Adipose tissue (tissue), 3 donors: ENCODE measurements around the gene TMEM91. TPM values are rescaled to one million over a fixed set of nuclear protein-coding genes. Genes with fewer than 3 reads are reported as not detected.
"Not testable (repeated sequence)": the region's sequence is repeated elsewhere in the genome, so short reads cannot be mapped to it uniquely, and the experiment has no call there.

Source experiments
- H3K27ac ChIP-seq: one replicate; pipeline ENCODE4 v1.5.1; 2013; ENCODE audit warnings: low read depth, low read length
- WGBS, 3 donors: extraction: QIAGEN DNeasy Blood & Tissue Kit; methylation state at CpG; one replicate each; pipeline ENCODE4 v1.1.7; 2013; 5-methylcytosine and 5-hydroxymethylcytosine counted together
- polyA plus RNA-seq, 3 donors: library from polyadenylated mRNA; stranded (reverse); fragments of 200-250 nt; gene quantifications; one replicate each; pipeline ENCODE4 v1.2.3, GENCODE V29; 2013
- donor health status: healthy with polysubstance abuse.
- donor health status: Bipolar disorder and iron deficiency.
- donor health status: healthy.

TMEM91 gene
- polyA plus RNA-seq: 10 to 100 TPM; 10.2 to 24.2 (median 12.2) TPM

DNA sequence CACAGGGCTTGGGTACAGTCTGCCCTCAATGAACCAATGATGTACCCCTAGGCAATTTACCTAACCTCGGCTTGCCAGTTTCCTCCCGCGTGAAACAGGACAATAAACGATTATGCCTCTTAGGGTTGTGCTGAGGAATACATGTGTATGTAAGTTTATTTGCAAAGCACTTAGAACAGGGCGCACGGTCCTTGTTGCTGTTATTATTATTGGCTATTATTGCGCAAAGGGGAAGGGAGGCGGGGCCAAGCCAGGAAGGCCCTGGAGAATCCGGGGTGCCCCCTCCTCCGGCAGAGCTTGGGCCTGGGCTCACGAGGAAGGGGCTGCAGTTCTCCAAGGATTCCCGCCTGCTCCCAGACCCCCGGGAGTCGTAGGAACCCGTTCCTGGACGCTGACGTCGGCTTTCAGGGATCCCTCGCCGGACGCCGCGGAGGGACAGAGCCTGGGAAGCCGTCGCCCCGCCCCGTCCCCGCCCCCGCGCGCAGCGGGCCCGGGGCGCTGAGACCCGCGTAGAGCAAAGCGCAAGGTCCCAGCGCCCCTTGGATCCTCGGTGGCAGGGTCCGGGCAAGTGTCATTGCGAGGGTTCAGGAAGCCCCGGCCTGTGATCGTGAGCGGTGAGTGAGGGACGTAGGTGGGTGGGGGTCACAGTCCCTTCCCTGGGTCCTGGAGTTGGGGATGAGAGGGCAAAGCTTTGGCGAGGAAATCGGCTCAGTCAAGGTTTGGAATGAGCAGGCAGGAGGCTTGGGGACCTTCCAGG lies at the start of gene TMEM91:
Gene TMEM91, plus strand, starts transcription at position 293 of the 757 bp plus-strand sequence. CDS start 1,777 bp downstream, outside the sequence.
- 1 to 3% (median 3%) methylated on average over 45 to 47 of the region's 47 CpGs for WGBS, 3 donors
- H3K27ac ChIP-seq: peak within 1 kb of the TSS; percentile 6

DNA sequence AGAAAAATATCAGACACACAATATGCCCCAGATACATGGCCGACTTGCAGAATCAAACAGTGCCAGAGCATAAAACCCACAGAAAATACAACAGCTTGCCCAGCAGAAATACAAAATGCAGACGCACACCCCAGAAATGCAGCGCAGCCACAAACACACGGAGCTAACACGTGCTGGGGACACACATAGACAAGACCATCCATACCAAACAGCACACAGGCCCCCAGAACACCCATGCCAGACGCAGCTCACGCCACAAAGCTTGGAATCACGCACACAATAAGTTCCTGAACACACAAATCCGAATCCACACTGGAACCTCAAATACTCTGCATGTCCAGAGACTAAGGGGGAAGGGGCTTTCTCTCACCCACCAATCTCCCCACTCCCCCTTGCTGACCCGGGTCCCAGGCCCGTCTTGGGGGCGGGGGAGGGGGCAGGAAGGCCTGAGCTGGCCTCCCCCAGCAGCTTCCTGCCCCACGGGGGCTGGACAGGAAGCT lies 49.2 kb upstream of the TMEM91 start:
- 20 to 32% (median 27%) methylated on average over 12 to 13 of the region's 13 CpGs for WGBS, 3 donors
- H3K27ac ChIP-seq: no peak overlapping the region

DNA sequence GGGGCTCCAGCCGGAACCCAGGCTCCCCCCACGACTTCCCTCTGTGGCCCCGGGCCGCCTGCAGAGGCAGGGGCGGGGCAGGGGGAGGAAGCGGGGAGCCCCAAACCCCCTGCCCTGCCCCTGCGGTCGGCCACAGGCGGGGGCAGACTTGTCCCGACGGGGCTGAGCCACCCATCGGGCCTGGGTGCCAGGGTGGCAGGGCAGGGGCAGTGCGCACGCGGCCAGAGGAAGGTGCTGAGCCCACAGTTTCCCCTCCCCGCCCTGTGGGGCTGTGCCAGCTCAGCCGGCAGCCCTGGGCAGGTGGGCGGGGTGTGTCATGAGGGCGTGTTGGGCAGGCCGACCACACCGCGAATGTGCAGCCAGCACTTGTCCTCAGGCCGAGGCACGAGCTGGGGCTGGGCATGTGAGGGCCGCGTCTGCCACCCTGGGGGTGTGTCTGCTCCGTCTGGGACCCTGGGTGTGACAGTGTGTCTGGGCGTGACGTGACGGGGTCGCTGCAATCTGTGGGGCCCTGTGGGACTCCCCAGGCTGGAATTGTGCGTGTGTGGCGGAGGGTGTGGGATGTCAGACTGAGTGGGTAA lies 48.7 kb upstream of the TMEM91 start:
- no peak overlapping the region for H3K27ac ChIP-seq
- WGBS, 3 donors: 16 to 18% (median 16%) methylated on average over 30 to 33 of the region's 33 CpGs

DNA sequence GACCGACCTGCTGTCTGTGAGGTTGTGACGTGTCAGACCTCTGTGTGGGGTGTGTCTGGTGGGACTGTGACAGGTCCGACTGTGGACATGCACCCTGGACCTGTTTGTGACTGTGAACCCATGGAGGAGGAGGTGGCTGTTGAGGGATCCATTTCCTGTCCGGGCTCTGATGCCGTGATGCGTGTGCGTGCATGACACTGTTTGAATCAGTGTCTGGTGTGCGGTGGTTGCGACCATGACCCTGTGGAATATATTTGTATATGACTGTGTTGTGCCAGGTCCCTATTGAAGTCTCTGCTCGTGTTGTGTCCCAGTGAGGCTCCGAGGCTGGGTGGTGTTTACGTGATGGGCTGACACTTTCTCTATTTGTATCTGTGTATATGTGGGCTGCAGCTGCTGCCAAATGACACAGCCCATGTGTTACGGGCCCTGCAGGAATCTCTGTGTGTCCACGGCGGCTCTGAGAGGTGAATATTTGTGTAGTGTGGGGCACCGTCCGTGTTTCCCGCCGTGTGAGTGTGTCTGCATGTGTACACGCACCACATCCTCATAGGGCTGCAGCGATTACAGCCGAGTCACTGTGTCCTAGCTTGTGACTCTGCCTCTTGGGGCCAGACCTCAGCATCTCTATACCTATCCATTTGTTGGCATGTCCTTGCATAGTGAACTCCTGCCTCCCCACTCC lies 48.0 kb upstream of the TMEM91 start:
- H3K27ac ChIP-seq: no peak overlapping the region
- 38 to 72% (median 38%) methylated on average over 22 of the region's 22 CpGs for WGBS, 3 donors

DNA sequence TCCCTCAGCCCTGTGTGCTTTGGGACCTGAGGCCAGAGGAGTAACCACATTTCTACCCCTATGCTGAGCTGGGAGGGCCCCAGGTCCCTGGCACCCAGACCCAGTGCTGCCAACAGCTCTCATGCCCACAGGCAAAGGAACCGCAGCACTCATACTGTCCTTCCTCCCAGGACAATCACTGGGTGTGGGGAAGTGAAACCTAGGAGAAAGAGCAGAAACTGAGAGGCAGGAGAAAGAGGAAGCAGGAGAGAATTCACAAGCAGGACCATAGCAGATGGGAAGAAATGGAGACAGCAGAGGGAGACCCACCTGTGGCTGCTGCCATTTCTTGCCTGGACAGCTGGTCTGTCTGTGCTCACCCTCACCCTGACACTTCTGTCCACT lies 47.5 kb upstream of the TMEM91 start:
- H3K27ac ChIP-seq: no peak overlapping the region
- WGBS, 3 donors: 38 to 76% (median 39%) methylated on average over 1 of the region's 1 CpG

DNA sequence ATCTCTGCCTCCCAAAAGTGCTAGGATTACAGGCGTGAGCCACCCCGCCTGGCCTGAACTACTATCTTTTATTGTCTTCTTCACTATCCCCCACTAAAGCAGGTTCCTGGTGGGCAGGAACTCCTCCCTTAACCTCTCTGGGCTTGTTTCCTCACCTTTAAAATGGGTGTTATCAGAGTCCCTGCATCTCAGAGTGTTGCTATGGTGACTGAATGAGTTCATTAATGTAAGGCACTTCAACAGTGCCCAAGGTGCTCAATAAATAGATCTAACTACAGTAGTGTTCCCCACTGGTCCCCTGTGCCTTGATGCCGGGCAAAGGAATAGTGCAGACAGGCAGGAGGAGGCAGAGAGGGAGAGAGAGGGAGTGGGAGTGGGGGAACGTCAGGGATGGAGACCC lies 45.9 kb upstream of the TMEM91 start:
- 81 to 88% (median 87%) methylated on average over 3 to 4 of the region's 4 CpGs for WGBS, 3 donors
- H3K27ac ChIP-seq: no peak overlapping the region

DNA sequence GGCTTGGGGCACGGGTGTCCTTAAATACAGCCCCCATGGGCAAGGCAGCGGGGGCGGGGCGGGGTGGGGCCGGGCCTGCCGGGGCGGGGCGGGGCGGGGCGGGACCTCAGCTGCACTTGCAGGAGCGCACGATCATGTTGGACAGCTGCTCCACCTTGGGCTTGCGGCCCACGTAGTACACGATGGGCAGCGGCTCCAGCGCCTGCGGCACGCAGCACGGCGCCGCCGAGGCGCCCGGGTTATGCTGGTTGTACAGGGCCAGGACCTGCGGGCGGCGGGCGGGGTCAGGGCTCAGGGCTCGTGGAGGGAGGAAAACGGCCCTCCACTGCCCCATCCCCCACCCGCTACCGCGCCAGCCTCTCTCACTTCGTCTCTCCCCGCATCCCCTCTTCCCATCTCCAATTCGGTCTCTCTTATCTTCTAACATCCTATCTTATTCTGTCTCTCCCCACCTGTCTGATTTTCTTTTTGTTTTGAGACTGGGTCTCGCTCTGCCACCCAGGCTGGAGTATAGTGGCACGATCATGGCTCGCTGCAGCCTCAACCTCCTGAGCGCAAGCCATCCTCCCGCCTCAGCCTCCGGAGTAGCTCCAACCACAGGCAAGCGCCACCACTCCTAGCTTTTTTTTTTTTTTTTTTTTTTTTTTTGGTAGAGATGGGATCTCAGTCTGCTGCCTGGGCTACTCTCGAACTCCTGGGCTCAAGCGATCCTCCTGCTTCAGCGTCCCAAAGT lies 45.2 kb upstream of the TMEM91 start:
- H3K27ac ChIP-seq: no peak overlapping the region
- WGBS, 3 donors: 63 to 85% (median 82%) methylated on average over 16 to 47 of the region's 47 CpGs

DNA sequence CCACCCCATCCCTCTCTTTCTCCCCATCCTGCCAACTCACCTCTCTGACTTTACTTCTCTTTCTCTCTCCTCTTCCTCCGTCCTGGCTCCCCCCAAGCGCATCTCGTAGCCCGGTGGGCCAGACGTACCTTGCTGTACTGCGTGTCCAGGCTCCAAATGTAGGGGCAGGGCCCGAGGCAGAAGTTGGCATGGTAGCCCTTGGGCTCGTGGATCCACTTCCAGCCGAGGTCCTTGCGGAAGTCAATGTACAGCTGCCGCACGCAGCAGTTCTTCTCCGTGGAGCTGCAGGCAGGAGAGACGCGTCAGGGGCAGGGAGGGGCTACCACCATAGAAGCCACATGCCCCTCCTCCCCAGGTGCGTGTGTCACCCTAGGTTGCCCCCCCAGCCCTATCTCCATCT lies 44.3 kb upstream of the TMEM91 start:
- WGBS, 3 donors: 89 to 94% (median 90%) methylated on average over 16 of the region's 16 CpGs
- H3K27ac ChIP-seq: peak overlapping the region; percentile 54

DNA sequence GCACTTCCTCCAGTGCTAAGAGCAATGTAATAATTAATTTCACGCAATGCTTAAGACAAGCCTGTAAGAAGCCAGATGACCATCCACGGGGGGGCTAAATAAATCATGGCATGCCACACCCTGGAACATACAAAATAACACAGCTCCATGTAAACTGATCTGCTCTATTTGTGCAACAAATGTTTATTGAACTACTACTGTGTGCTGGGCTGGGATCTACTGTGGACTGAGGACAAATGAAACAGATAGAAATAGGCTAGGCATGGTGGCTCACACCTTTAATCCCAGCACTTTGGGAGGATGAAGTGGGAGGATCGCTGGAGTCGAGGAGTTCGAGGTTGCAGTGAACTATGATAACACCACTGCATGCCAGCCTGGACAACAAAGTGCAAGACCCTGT lies 43.9 kb upstream of the TMEM91 start:
- no peak overlapping the region for H3K27ac ChIP-seq
- WGBS, 3 donors: 84 to 92% (median 90%) methylated on average over 5 of the region's 5 CpGs

DNA sequence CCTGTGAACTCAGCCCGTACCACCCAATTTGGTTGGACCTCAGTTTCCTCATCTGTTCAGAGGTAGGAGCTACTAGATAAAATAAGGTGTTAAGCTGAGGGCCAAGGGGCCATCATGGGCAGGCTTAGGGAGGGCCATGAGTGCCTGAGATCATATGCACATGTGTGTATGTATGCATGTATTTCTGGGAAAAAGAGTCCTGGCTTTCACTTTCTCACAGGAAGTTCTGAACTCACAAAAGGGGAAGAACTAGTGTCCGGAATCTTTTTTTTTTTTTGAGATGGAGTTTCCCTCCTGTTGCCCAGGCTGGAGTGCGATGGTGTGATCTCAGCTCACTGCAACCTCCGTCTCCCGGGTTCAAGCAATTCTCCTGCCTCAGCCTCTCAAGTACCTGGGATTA lies 41.5 kb upstream of the TMEM91 start:
- WGBS, 3 donors: 41 to 83% (median 44%) methylated on average over 5 of the region's 5 CpGs
- no peak overlapping the region for H3K27ac ChIP-seq

DNA sequence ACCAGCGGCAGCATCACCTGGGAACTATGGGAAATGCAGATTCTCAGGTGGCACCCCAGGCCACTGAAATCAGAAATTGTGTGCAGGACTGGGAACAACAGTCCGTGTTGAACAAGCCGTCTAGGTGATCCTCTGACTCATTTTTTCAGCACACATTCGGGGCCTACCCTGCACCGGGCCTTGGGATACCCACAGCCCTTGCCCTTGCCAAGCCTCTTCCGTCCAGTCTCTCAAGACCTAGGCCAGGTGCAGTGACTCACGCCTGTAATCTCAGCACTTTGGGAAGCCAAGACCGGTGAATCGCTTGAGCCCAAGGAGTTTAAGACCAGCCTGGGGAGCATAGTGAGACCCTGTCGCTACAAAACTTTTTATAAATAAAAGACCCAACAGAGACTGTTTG lies 40.9 kb upstream of the TMEM91 start:
- WGBS, 3 donors: 91 to 95% (median 91%) methylated on average over 10 of the region's 10 CpGs

DNA sequence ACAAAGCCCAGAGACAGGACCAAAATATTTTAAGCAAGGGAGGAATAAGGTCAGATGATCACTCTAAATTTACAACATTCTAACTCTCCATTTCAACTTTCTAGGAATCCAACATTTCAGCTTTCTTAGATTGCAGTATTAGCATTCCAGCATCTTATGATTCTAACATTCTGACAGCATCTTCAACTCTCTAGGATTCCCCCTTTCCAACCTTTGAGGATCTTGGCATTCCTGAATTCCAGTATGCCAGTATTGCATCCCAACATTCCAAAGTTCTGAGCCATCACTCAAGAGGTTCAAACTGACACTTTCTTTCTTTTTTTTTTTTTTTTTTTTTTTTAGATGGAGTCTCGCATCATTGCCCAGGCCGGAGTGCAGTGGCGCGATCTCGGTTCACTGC lies 36.4 kb upstream of the TMEM91 start:
- WGBS, 3 donors: 95 to 98% (median 96%) methylated on average over 5 of the region's 5 CpGs
- H3K27ac ChIP-seq: no peak overlapping the region

More for the DNA sequence above, 40.9 kb upstream of the TMEM91 start:
- no peak overlapping the region for H3K27ac ChIP-seq

DNA sequence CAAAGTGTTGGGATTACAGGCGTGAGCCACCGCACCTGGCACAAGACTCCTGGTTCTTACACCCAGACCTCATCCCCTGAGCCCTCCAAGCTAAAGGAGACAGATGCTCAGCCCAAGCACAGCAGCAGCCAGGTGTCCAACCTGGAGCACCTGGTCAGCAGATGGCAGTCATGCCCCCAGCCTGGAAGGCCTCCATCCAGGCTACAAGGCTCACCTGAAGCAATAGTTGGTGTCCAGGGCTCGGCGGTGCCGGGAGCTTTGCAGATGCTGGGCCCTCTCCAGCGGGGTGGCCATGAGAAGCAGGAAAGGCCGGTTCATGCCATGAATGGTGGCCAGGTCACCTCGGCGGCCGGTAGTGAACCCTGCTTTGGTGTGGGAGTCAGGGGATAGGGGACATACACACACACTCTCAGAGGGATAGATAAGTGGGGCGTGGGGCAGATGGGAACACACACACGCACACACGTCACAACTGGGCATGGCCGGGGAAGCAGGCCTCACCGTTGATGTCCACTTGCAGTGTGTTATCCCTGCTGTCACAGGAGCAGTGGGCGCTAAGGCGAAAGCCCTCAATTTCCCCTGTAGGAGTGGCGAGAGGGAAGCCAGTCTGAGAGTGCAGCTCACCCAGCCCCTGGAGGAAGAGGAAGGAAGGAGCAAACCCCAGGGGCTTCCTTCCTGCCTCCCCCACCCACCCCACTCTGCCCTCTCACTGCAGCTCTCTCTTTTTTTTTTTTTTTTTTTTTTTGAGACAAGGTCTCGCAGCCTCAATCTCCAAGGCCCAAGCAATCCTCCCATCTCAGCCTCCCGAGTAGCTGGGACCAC lies 34.5 kb upstream of the TMEM91 start:
- 50 to 78% (median 75%) methylated on average over 18 to 20 of the region's 20 CpGs for WGBS, 3 donors
- H3K27ac ChIP-seq: no peak overlapping the region

DNA sequence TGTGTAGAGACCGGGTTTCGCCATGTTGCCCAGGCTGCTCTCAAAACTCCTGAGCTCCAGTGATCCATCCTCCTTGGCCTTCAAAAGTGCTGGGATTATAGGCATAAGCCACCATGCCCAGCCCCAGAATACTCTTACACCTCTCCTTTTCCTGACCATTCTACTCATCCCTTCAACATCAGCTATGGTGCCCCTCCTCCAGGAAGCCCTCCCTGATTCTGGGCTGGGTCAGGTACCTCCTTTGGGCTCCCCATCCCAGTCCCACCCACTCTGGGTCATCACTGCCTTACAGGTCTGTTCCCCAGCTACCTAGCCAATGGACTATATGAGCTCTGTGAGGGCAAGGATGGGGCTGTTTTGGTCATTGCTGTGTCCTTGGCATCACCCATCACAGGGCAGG lies 32.2 kb upstream of the TMEM91 start:
- no peak overlapping the region for H3K27ac ChIP-seq
- 94 to 98% (median 95%) methylated on average over 2 of the region's 2 CpGs for WGBS, 3 donors

DNA sequence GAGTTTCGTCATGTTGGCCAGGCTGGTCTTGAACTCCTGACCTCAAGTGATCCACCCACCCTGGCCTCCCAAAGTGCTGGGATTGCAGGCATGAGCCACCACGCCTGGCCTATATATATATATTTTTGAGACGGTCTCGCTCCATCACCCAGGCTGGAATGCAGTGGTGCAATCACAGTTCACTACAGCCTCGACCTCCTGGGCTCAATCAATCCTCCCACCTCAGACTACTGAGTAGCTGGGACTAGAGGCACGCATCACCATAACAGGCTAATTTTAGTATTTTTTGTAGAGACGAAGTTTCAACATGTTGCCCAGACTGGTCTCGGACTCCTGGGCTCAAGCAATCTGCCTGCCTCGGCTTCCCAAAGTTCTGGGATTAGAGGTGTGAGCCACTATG lies 29.4 kb upstream of the TMEM91 start:
- H3K27ac ChIP-seq: not testable (repeated sequence)
- 91 to 94% (median 91%) methylated on average over 9 of the region's 9 CpGs for WGBS, 3 donors

DNA sequence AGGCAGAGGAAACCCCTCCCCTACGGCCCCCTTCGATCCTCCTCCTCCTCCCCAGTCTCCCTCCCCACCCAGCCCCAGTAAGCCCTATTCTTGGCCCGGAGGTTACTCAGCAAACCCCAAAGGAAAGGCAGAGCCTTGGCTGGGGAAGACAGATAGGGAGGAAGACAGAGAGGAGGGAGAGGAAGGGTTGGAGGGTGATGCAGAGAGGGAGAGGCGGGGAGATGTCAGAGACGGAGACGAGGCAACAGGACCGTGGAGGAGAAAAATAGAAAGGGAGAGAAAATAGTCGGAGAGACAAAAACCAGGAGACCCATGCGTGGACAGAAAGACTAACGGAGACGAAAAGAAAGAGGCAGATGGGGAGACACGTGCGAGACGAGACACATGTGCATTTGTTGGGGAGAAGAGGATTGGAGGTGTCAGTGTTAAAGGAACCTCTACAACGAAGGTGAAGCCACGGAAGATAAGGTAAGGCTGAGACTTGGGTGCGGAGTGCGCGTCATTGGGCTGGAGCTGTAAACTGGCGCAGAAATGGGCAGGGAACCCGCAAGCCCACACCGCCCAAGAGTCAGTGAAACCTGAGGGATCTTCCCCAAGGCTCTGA lies 25.5 kb upstream of the TMEM91 start:
- H3K27ac ChIP-seq: no peak overlapping the region
- WGBS, 3 donors: 1 to 17% (median 2%) methylated on average over 21 to 22 of the region's 22 CpGs

DNA sequence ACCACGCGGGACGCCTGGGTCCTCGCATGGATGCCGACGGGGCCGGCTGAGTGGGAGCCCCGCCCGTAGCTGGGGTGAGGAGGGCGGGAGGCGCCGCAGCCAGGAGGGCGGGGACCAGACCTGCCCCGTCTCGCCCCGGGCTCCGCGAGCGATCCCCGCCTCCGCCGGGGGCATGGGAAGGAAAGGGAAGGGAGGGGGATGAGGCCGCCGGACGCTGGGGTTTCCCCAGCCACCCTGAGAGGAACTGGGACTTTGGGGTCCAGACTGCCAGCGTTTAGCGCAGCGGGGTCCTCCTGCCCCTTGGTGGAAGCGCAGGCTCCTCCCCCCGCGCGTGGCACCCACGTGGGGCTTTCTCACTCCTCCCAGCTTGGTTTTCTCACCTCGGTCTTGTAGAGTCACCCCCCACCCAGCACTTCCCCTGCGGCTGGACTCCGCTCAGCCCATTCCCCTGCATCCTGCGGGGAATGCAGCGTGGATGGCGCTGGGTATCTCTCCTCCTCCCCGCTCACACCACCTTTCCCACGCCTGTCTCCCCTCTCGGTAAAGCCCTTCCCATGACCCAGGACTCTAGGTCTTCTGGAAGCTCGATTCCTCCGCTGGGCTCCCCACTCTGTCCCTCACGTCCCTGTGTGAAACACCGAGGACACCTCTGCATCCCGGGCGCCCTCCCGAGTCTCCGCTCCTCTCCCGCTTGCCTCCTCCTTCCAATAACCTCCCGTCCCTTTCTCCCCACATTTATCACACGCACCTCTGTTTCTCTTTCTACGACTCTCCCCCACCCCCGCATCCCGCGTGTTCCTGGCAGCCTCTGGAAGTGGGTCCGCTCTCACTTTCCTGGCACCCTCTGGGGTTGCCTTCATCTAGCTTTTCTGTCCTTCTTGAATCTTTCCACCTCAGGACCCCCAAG lies 24.7 kb upstream of the TMEM91 start:
- 1% methylated on average over 35 to 58 of the region's 58 CpGs for WGBS, 3 donors

More for the DNA sequence above, 24.7 kb upstream of the TMEM91 start:
- H3K27ac ChIP-seq: peak overlapping the region; percentile 7
